Mammary microvascular endothelial cell (primary cell): Measurements from ENCODE around the gene PLCD3. TPM values are rescaled to one million over a fixed set of nuclear protein-coding genes. Genes with fewer than 3 reads are reported as not detected.

Experiments
- total RNA-seq: library from RNA; depleted of rRNA; stranded (reverse); fragments of >200 nt; gene quantifications from 2 replicates; pipeline ENCODE4 v1.2.3, GENCODE V29; 2015

The PLCD3 gene
- 17.9 and 27.4 TPM in 2 replicates for total RNA-seq

GRCh38 chr17:45132320-45132571 lies at the start of gene PLCD3:
Gene PLCD3 (minus strand): TSS chr17:45132515. CDS start chr17:45132410, 105 bp downstream.

DNA sequence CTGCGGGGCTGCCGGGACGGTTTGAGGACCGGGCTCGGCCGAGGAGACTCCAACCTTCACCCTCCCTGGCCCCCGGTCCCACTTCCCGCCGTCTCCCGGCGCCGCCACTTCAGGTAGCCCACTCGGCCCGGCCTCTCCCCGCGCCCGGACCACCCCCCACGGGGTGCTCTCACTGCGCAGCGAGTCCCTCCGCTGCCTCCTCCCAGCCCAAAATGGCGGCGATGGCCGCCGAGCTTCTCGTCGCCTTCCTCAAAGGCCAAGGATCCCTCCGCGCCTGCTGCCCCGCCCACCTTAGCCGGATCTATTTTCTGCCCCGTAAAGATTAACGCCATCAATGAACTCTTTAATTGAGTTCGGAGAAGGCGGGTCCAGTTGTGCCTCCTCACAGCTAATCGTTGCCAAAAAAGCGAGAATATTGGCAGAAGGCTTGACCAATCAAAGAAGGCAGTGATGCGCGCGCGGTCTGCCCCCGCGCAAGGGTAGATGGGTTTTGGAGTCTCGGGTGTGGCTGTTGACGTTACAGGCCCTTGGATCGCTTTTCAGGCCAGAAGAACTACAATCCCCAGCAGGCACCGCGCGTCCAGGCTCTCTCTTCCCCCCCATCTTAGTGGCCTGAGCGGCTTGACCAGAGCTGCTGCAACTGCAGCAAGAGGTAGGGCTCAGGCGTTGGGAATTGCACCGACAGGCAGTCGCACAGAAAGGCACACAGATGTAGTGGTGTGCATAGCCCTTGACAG lies 29.1 kb upstream of the PLCD3 start, which contains the start of gene HEXIM2:
TSS of gene HEXIM2 (plus strand) at position 588 of the 737 bp plus-strand sequence. CDS start 919 bp downstream, outside the sequence.

GRCh38 chr17:45148183-45149036 lies 16.1 kb upstream of the PLCD3 start, which contains the start of gene HEXIM1:
Gene HEXIM1 (plus strand): TSS chr17:45148475. CDS start chr17:45149191, 716 bp downstream.

GRCh38 chr17:45135192-45135977 lies 3.1 kb upstream of the PLCD3 start, which contains the start of gene ACBD4:
Gene ACBD4 (plus strand): TSS chr17:45135687. CDS start chr17:45136145, 458 bp downstream.

GRCh38 chr17:45060797-45061605 lies 71.3 kb downstream of the PLCD3 start, which contains the start of gene NMT1:
Gene NMT1 (plus strand): TSS chr17:45061317. CDS start chr17:45061330, 13 bp downstream.

Other genes starting within 250 kb of the PLCD3 start
- 97.1 and 98.6 TPM in 2 replicates for gene EFTUD2, start 233.1 kb downstream of the PLCD3 start, total RNA-seq
- not detected in 2 replicates for gene GFAP, start 217.0 kb downstream of the PLCD3 start, total RNA-seq
- 16.4 and 18.6 TPM in 2 replicates for gene KIF18B, start 184.7 kb downstream of the PLCD3 start, total RNA-seq
- 0.93 TPM in 1 of 2 replicates, not detected in the other for gene C1QL1, start 164.2 kb downstream of the PLCD3 start, total RNA-seq
- gene DCAKD, start 80.9 kb downstream of the PLCD3 start, total RNA-seq, result 32.9 and 39.8 TPM in 2 replicates
- gene NMT1, start 71.2 kb downstream of the PLCD3 start, total RNA-seq, result 78.5 and 91.4 TPM in 2 replicates
- gene ACBD4, start 3.2 kb upstream of the PLCD3 start, total RNA-seq, result 3.3 and 6.5 TPM in 2 replicates
- 10.1 and 11.1 TPM in 2 replicates for gene HEXIM1, start 16.0 kb upstream of the PLCD3 start, total RNA-seq
- gene HEXIM2, start 29.4 kb upstream of the PLCD3 start, total RNA-seq, result 1.5 and 2.6 TPM in 2 replicates
- gene FMNL1, start 89.4 kb upstream of the PLCD3 start, total RNA-seq, result 0.98 and 1.5 TPM in 2 replicates
- gene SPATA32, start 129.6 kb upstream of the PLCD3 start, total RNA-seq, result not detected in 2 replicates
- gene MAP3K14, start 184.5 kb upstream of the PLCD3 start, total RNA-seq, result 3.8 and 3.9 TPM in 2 replicates